ENCODE data around the gene MCFD2.

MCFD2 gene

DNA sequence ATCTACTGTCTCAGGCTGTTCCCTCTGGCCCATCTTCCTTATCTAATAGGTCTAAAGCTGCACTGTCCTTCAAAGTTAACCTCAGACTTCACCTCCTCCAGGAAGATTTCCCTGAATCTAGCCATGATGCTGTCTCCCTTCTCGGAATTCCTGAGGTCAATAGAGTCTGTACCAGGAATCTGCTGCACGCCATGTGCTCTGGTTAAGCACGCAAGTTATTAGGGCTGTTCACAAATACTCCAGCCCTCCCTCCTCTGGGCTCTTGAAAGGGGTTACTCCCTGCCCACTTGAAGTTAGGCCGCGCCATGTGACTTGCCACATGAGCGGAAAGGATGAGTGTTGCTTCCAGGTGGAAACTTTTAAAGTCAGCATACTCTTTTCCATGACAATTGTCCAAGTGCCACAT is 43.6 kb downstream of the MCFD2 start:
- FAIRE-seq, result no peak

GRCh38 chr2:46870051-46870839 is 45.4 kb downstream of the MCFD2 start:
- FAIRE-seq, result no peak

GRCh38 chr2:46869621-46870020 is 46.0 kb downstream of the MCFD2 start:
- no peak for FAIRE-seq

DNA sequence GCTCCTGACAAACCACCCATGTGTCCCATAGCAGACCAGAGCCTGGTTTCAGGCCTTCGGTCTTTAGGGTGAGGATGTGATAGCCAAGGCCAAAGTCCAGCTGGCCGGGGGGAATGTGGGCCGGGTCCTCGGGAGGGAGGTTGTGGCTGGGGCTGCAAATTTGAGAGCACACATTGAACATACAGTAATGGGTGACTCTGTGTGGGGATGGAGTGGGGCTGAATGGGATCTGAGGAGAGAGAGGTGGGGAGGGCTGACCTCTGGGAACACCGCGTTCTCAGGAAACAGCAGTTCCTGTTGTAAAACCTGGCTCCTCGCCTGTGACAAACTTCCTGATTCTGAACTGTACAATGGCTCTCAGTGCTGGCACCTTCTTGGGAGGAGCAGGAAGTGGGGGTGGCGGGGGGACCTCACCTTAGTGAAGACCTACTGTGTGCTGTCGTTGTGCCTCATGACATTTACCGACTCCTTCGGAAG is 48.8 kb downstream of the MCFD2 start:
- no peak for FAIRE-seq

GRCh38 chr2:46865181-46865970 is 50.2 kb downstream of the MCFD2 start:
- no peak for FAIRE-seq

DNA sequence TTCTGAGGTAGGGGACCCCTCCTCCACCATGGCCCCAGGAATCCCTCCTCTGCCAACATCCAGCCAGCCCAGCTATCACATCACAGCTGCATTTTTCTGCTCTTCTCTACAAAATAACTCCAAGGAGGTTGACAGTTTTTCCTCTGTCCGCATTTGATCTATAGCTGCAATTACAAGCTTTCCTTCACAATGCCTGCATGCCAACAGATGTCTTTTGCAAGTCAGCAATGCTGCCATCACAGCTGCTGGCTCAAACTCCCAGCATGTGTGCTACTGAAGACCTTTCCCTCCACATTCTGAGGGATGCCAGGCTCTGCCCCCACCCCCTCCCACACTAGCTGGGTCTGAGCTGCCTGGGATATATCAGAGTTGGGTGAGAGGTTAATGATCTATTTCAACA is 51.7 kb downstream of the MCFD2 start:
- FAIRE-seq, result no peak

GRCh38 chr2:46862514-46862913 is 53.1 kb downstream of the MCFD2 start:
- FAIRE-seq, result no peak

- FAIRE-seq, result no peak
Measured at GRCh38 chr2:46861916-46862315, 53.7 kb downstream of the MCFD2 start.

DNA sequence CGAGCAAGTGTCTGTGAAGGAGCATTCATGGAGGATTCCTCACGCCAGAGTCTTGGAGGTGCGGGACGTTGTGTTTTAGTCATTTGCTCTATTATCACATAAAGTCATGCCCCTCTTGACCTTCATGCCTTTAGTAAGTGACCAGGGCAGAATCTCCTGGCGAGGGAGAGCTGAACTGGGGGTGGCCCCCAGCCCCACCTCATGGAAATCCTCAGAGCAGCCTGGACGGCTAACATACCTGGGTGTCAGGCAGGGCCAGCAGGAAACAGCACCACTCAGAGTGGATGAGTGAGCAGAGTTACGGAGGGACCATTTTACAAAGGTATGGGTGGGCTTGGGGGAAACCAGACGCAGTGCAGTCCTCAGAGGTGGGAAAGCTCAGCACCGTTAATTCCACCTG is 56.1 kb downstream of the MCFD2 start:
- no peak for FAIRE-seq

- FAIRE-seq, result no peak
Measured at GRCh38 chr2:46858702-46859090, 56.9 kb downstream of the MCFD2 start.

GRCh38 chr2:46857871-46858701 is 57.5 kb downstream of the MCFD2 start:
- FAIRE-seq, result no peak

DNA sequence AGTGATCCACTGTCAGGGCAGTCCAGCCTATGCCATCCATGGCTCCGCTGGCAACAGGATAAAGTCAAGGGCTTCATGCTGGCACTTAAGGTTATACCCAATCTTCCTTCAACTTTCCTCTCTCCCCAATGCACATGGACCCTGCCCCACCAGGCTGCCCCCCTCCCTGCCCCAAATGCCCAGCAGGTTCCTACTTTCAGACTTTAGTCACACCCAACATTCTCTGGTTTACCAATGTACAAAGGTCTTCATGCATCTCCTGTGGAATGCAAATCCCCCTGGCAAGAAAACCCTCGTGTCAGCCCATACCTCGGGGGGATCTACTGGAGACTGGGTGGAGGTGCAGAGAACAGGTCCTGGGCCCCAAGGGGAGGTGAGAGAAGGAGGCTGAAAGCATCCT is 59.3 kb downstream of the MCFD2 start:
- no peak for FAIRE-seq

- no peak for FAIRE-seq
Measured at GRCh38 chr2:46855805-46856204, 59.8 kb downstream of the MCFD2 start.

DNA sequence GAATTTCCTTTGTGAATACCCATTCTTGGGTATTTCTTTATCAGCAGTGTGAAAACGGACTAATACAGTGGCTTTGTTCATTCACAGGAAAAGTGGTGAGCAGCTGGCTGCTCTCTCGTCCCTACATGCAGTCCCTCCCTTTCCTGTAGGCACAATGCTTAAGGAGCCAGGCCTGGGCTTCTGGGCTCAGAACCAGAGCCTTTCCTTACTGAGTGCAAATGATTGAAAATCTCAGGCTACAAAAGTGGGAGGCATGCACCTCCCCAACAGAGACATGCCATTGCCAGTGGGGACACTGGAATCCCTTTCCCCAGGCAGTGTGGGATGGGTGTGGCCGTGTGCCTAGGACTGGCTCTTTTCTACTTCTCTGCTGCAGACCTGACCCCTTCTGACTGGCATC is 61.3 kb downstream of the MCFD2 start:
- FAIRE-seq, result no peak

DNA sequence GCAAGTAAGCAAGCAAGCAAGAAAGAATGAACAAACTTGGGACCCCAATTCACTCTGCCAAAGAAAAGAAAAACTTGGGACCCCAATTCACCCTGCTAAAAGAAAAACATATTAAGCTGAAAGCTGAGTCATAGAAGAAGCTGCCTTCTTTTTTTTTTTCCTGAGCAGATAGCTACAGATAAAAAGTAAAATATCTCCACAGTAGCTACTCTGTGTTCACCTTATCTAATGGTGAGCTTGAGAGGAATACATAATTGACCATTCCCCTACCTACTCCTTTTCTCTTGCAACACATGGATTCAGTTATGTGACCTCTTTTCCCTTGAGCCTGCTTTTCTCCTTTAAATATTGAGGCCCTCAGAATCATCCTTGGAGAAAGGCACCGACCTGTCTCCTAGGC is 63.0 kb downstream of the MCFD2 start:
- no peak for FAIRE-seq

- FAIRE-seq, result no peak
Measured at GRCh38 chr2:46852124-46852523, 63.5 kb downstream of the MCFD2 start.
